HCT116 (cell line): ENCODE results near the gene OPCML. TPM values are rescaled to one million over a fixed set of nuclear protein-coding genes. Genes with fewer than 3 reads are reported as not detected.

Experiments
- ATAC-seq: fragments of 200-7000 bp; cut with Tn5 transposase; 2 replicates; pipeline ENCODE4 v1.9.1; 2020; ENCODE audit warnings: mild to moderate bottlenecking, moderate library complexity
- BruUV-seq: library from RNA; stranded (reverse); fragments of 400-500 nt; replicated peaks from 2 replicates; lab custom pipeline; 2021; lab: Mats Ljungman, UMichigan
- CTCF ChIA-PET: fragments of 300-600 bp; sonication (Branson Sonifier 250); formaldehyde crosslinking; loops from one replicate; lab custom pipeline; 2021; ENCODE audit warnings: antibody characterized with exemption; lab: Charles Lee
- POLR2A ChIA-PET: fragments of 300-600, 350-600 bp; sonication (Branson Sonifier 250); formaldehyde crosslinking; loops from one replicate; lab custom pipeline; 2021; ENCODE audit warnings: antibody characterized with exemption; lab: Charles Lee
- RAD21 ChIA-PET, 2 experiments: fragments of 300-600 bp; sonication (Branson Sonifier 250); formaldehyde crosslinking; loops; one replicate each; lab custom pipeline; 2023; ENCODE audit warnings: low total read pairs in 2 of 2; ENCODE audit not compliant: uncharacterized antibody in 2 of 2, unreplicated experiment in 2 of 2, low non-redundant PET in 1 of 2; lab: Charles Lee
- DNase-seq: peaks from one replicate; pipeline ENCODE4 v3.0.0-alpha.2; 2010; ENCODE audit warnings: low read depth, low spot score
- H2AFZ ChIP-seq: fragments of 200-600 bp; shearing (Covaris generic), sonication (generic); 2 replicates; pipeline ENCODE4 v1.6.1; 2017; ENCODE audit warnings: low read depth, mixed run types, mixed read lengths, antibody characterized with exemption, low read length; ENCODE audit not compliant: poor library complexity, severe bottlenecking
- H3K27ac ChIP-seq: 2 replicates; pipeline ENCODE4 v1.5.1; 2012; ENCODE audit warnings: low read depth, low read length
- H3K27me3 ChIP-seq: fragments of 200-600 bp; sonication (generic); 2 replicates; pipeline ENCODE4 v1.6.1; 2016; ENCODE audit warnings: mixed run types, low read length, mixed read lengths; ENCODE audit not compliant: insufficient read depth
- H3K36me3 ChIP-seq, 2 experiments: fragments of 200-500 bp in 1 of 2; fragments of 200-600 bp in 1 of 2; sonication (Bioruptor generic) in 1 of 2; sonication (generic) in 1 of 2; 2 replicates each; pipeline versions ENCODE4 v1.5.1 to v1.6.1; 2014 to 2016; ENCODE audit warnings: low read length in 2 of 2, inconsistent platforms in 1 of 2, mixed read lengths in 1 of 2, mixed run types in 1 of 2; ENCODE audit not compliant: insufficient read depth in 2 of 2, control insufficient read depth in 1 of 2
- H3K4me1 ChIP-seq, 2 experiments: fragments of 200-600 bp in 1 of 2; sonication (generic) in 1 of 2; 2 replicates each; pipeline versions ENCODE4 v1.5.1 to v1.6.1; 2012 to 2017; ENCODE audit warnings: low read length in 2 of 2, inconsistent platforms in 1 of 2, mild to moderate bottlenecking in 1 of 2, mixed read lengths in 1 of 2, mixed run types in 1 of 2, moderate library complexity in 1 of 2; ENCODE audit not compliant: insufficient read depth in 2 of 2, control insufficient read depth in 1 of 2
- H3K4me2 ChIP-seq: fragments of 200-600 bp; sonication (generic); 2 replicates; pipeline ENCODE4 v1.6.1; 2017; ENCODE audit warnings: mixed run types, low read length, mixed read lengths
- H3K4me3 ChIP-seq, 2 experiments: fragments of 200-600 bp in 1 of 2; sonication (generic) in 1 of 2; replicated peaks in 1 of 2; 2 replicates each; pipeline ENCODE4 v1.5.1; 2011 to 2016; ENCODE audit warnings: low read length in 2 of 2, control low read depth in 1 of 2, low read depth in 1 of 2, mild to moderate bottlenecking in 1 of 2, mixed read lengths in 1 of 2, mixed run types in 1 of 2
- H3K79me2 ChIP-seq: fragments of 200-600 bp; sonication (generic); 2 replicates; pipeline ENCODE4 v1.6.1; 2017; ENCODE audit warnings: mild to moderate bottlenecking, mixed run types, low read length, moderate library complexity, mixed read lengths; ENCODE audit not compliant: insufficient read depth
- H3K9ac ChIP-seq: fragments of 200-600 bp; sonication (generic); 2 replicates; pipeline ENCODE4 v1.6.1; 2016; ENCODE audit warnings: low read length, mixed read lengths
- H3K9me2 ChIP-seq: fragments of 200-600 bp; sonication (generic), shearing (Covaris generic); 2 replicates; pipeline ENCODE4 v1.6.1; 2017; ENCODE audit warnings: mixed run types, mild to moderate bottlenecking, moderate library complexity; ENCODE audit not compliant: insufficient read depth
- H3K9me3 ChIP-seq, 2 experiments: fragments of 200-500 bp in 1 of 2; fragments of 200-600 bp in 1 of 2; sonication (Bioruptor generic) in 1 of 2; sonication (generic) in 1 of 2; 2 replicates each; pipeline ENCODE4 v1.6.1; 2014 to 2017; ENCODE audit warnings: low read length in 2 of 2, mixed read lengths in 2 of 2, inconsistent platforms in 1 of 2, low read depth in 1 of 2, mild to moderate bottlenecking in 1 of 2, mixed run types in 1 of 2, moderate library complexity in 1 of 2; ENCODE audit not compliant: control insufficient read depth in 1 of 2, insufficient read depth in 1 of 2
- H4K20me1 ChIP-seq: fragments of 200-600 bp; sonication (generic), shearing (Covaris generic); 2 replicates; pipeline ENCODE4 v1.6.1; 2017; ENCODE audit warnings: mixed run types, mild to moderate bottlenecking, moderate library complexity; ENCODE audit not compliant: insufficient read depth
- CBX3 ChIP-seq: IDR thresholded peaks from 2 replicates; pipeline ENCODE4 v1.6.1; 2012; ENCODE audit warnings: low read depth
- CEBPB ChIP-seq: IDR thresholded peaks from 2 replicates; pipeline ENCODE4 v1.6.1; 2012; ENCODE audit warnings: low read depth
- EGR1 ChIP-seq: IDR thresholded peaks from 2 replicates; pipeline ENCODE4 v1.6.1; 2012; ENCODE audit warnings: low read depth
- ELF1 ChIP-seq: IDR thresholded peaks from 2 replicates; pipeline ENCODE4 v1.6.1; 2012; ENCODE audit warnings: low read depth, borderline replicate concordance
- EZH2 ChIP-seq: fragments of 200-600 bp; sonication (generic); IDR thresholded peaks from 2 replicates; pipeline ENCODE4 v1.6.1; 2017; ENCODE audit warnings: antibody characterized with exemption, mixed run types
- EZH2phosphoT487 ChIP-seq: fragments of 200-600 bp; IDR thresholded peaks from 2 replicates; pipeline ENCODE4 v1.6.1; 2018; ENCODE audit warnings: antibody characterized with exemption, borderline replicate concordance
- JUND ChIP-seq: IDR thresholded peaks from 2 replicates; pipeline ENCODE4 v1.6.1; 2012
- POLR2A ChIP-seq: IDR thresholded peaks from 2 replicates; pipeline ENCODE4 v1.7.0; 2011; ENCODE audit warnings: borderline replicate concordance; ENCODE audit not compliant: insufficient read depth, insufficient read length; ENCODE audit errors: extremely low read depth
- POLR2AphosphoS5 ChIP-seq: IDR thresholded peaks from 2 replicates; pipeline ENCODE4 v1.6.1; 2011; ENCODE audit warnings: mild to moderate bottlenecking, low read depth, low read length, moderate library complexity
- RAD21 ChIP-seq: IDR thresholded peaks from 2 replicates; pipeline ENCODE4 v1.6.1; 2012; ENCODE audit warnings: low read depth, mild to moderate bottlenecking
- TCF7L2 ChIP-seq: IDR thresholded peaks from 2 replicates; pipeline ENCODE4 v1.7.0; 2011; ENCODE audit warnings: borderline replicate concordance, inconsistent platforms; ENCODE audit not compliant: insufficient read depth, insufficient read length; ENCODE audit errors: extremely low read depth
- YY1 ChIP-seq: IDR thresholded peaks from 2 replicates; pipeline ENCODE4 v1.6.1; 2011; ENCODE audit warnings: low read length, low read depth, moderate library complexity, mild to moderate bottlenecking; ENCODE audit not compliant: insufficient replicate concordance; ENCODE audit errors: extremely low read depth
- ZFX ChIP-seq: fragments of 450-650 bp; IDR thresholded peaks from 2 replicates; pipeline ENCODE4 v1.6.1; 2017
- ZNF274 ChIP-seq: fragments of 200-500 bp; sonication (Bioruptor generic); IDR thresholded peaks from 2 replicates; pipeline ENCODE4 v1.6.1; 2014; ENCODE audit warnings: mild to moderate bottlenecking, low read depth, low read length, inconsistent platforms
- intact Hi-C: fragments of 100-400 bp; cut with micrococcal nuclease; formaldehyde crosslinking; loops from 2 replicates; pipeline ENCODE4 v1.10.0; 2022
- total RNA-seq: library from RNA; stranded (reverse); gene quantifications from one replicate; pipeline ENCODE4 v1.2.1, GENCODE V29; 2021; ENCODE audit not compliant: unreplicated experiment
- TF ChIP-seq, protein P1 (sequence below): IDR thresholded peaks from 2 replicates; pipeline ENCODE4 v1.6.1; 2011; ENCODE audit warnings: mild to moderate bottlenecking, low read length, moderate library complexity; ENCODE audit not compliant: insufficient replicate concordance; ENCODE audit errors: extremely low read depth
- TF ChIP-seq, protein P2 (sequence below): IDR thresholded peaks from 2 replicates; pipeline ENCODE4 v1.6.1; 2012; ENCODE audit warnings: low read depth
- TF ChIP-seq, protein P3 (sequence below): IDR thresholded peaks from 2 replicates; pipeline ENCODE4 v1.6.1; 2012
- TF ChIP-seq, protein P4 (sequence below): IDR thresholded peaks from 2 replicates; pipeline ENCODE4 v1.6.1; 2012

Gene OPCML
- total RNA-seq, 1 experiment from 2014 or later, result not detected

DNA sequence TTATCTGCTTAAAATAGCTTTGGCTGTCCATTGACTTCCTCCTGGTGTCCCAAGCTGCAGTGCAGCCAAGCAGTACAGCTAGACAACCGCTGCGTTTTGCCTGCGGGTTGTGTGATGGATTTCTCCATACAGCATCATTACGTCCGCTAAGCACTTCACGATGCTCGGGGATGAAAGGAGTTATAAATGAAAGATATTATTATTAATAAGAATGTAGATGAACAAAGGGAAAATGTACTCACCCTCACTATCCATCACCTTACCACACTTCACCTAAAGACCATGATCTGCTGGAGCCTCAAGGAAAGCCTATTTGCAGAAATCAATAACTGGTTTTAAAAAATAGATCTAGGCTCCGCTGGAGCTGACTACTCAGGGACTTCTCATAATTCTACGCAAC is 509.1 kb downstream of the OPCML start (continued):
- TF ChIP-seq RAD21, result no peak

DNA sequence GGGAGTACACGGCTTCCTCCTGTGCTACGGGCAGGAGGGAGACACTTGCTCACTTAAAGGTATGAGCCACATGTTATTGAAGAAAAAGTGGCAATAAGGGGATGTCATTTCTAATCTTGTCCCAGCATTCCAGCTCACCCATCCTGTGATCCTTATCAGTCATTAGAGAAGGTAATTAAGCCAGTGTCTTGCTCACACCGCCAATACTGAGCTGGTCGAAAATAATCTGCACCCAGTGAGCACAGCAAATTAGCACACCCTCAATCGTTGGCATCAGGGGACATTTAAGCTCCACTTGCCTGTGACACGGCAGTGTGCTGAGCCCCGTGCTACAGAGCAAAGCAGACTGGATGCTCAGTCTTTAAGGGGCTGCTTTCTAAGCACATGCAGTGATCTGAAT is 510.7 kb downstream of the OPCML start:
- no peaks in the 10 kb centered on the region for H3K27me3 ChIP-seq
- CTCF ChIA-PET, result no interaction called here
- H3K9ac ChIP-seq, result no peak overlapping the region
- POLR2A ChIA-PET, result no interaction called here
- TF ChIP-seq ELF1 (no peak), YY1 (no peak), EZH2 (no peak), CBX3 (no peak), ZNF274 (no peak), TCF7L2 (no peak), JUND (no peak), POLR2AphosphoS5 (no peak), EGR1 (no peak), ZFX (no peak), CEBPB (no peak), EZH2phosphoT487 (no peak), POLR2A (no peak), RAD21 (no peak)
- TF ChIP-seq, protein P1, sequence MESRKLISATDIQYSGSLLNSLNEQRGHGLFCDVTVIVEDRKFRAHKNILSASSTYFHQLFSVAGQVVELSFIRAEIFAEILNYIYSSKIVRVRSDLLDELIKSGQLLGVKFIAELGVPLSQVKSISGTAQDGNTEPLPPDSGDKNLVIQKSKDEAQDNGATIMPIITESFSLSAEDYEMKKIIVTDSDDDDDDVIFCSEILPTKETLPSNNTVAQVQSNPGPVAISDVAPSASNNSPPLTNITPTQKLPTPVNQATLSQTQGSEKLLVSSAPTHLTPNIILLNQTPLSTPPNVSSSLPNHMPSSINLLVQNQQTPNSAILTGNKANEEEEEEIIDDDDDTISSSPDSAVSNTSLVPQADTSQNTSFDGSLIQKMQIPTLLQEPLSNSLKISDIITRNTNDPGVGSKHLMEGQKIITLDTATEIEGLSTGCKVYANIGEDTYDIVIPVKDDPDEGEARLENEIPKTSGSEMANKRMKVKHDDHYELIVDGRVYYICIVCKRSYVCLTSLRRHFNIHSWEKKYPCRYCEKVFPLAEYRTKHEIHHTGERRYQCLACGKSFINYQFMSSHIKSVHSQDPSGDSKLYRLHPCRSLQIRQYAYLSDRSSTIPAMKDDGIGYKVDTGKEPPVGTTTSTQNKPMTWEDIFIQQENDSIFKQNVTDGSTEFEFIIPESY, result no peak
- TF ChIP-seq, protein P2, sequence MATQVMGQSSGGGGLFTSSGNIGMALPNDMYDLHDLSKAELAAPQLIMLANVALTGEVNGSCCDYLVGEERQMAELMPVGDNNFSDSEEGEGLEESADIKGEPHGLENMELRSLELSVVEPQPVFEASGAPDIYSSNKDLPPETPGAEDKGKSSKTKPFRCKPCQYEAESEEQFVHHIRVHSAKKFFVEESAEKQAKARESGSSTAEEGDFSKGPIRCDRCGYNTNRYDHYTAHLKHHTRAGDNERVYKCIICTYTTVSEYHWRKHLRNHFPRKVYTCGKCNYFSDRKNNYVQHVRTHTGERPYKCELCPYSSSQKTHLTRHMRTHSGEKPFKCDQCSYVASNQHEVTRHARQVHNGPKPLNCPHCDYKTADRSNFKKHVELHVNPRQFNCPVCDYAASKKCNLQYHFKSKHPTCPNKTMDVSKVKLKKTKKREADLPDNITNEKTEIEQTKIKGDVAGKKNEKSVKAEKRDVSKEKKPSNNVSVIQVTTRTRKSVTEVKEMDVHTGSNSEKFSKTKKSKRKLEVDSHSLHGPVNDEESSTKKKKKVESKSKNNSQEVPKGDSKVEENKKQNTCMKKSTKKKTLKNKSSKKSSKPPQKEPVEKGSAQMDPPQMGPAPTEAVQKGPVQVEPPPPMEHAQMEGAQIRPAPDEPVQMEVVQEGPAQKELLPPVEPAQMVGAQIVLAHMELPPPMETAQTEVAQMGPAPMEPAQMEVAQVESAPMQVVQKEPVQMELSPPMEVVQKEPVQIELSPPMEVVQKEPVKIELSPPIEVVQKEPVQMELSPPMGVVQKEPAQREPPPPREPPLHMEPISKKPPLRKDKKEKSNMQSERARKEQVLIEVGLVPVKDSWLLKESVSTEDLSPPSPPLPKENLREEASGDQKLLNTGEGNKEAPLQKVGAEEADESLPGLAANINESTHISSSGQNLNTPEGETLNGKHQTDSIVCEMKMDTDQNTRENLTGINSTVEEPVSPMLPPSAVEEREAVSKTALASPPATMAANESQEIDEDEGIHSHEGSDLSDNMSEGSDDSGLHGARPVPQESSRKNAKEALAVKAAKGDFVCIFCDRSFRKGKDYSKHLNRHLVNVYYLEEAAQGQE, result no peak
- TF ChIP-seq, protein P3, sequence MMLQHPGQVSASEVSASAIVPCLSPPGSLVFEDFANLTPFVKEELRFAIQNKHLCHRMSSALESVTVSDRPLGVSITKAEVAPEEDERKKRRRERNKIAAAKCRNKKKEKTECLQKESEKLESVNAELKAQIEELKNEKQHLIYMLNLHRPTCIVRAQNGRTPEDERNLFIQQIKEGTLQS, result no peak
- TF ChIP-seq, protein P4, sequence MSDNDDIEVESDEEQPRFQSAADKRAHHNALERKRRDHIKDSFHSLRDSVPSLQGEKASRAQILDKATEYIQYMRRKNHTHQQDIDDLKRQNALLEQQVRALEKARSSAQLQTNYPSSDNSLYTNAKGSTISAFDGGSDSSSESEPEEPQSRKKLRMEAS, result no peak
- DNase-seq (no peak), ATAC-seq (no peak)
- no peak overlapping the region for H3K4me2 ChIP-seq
- H4K20me1 ChIP-seq, result no peaks in the 10 kb centered on the region
- no peaks in the 10 kb centered on the region for H3K9me2 ChIP-seq
- H3K4me1 ChIP-seq, result no peaks in the 10 kb centered on the region
- no peaks in the 10 kb centered on the region for H3K36me3 ChIP-seq
- H3K4me3 ChIP-seq, result no peak overlapping the region
- H3K79me2 ChIP-seq, result no peaks in the 10 kb centered on the region
- RAD21 ChIA-PET, result no interaction called here
- H3K9me3 ChIP-seq, result peaks cover 0 to 15% of the 10 kb centered on the region in 2 experiments; a peak in 2 of 4 replicates
- no TSS peak for BruUV-seq
- no peak overlapping the region for H2AFZ ChIP-seq
- intact Hi-C loops, result no loop called here
- no peak overlapping the region for H3K27ac ChIP-seq
